Spleen (tissue), 11 donors: ENCODE results near the gene MAPK11. TPM values are rescaled to one million over a fixed set of nuclear protein-coding genes. Genes with fewer than 3 reads are reported as not detected.
"Not testable (repeated sequence)": the region's sequence is repeated elsewhere in the genome, so short reads cannot be mapped to it uniquely, and the experiment has no call there.

Source experiments
- DNase-seq: peaks from one replicate; pipeline ENCODE4 v3.0.0-alpha.2; 2020
- H3K27ac ChIP-seq, 8 donors: fragments of 200-600 bp; sonication (generic) in 7 of 8; 1 replicate in 4 of 8; 2 replicates in 4 of 8; pipeline versions ENCODE4 v1.5.0 to v1.8.0; 2016 to 2021; ENCODE audit warnings: inconsistent platforms in 4 of 8, mild to moderate bottlenecking in 4 of 8, moderate library complexity in 1 of 8
- H3K27me3 ChIP-seq, 7 donors: fragments of 200-600 bp; sonication (generic) in 6 of 7; replicated peaks in 1 of 7; 1 replicate in 4 of 7; 2 replicates in 3 of 7; pipeline versions ENCODE4 v1.5.0 to v1.8.0; 2016 to 2021; ENCODE audit warnings: inconsistent platforms in 3 of 7, mild to moderate bottlenecking in 1 of 7
- H3K36me3 ChIP-seq, 6 donors: fragments of 200-600 bp; sonication (generic) in 5 of 6; 1 replicate in 4 of 6; 2 replicates in 2 of 6; pipeline versions ENCODE4 v1.5.0 to v1.8.0; 2016 to 2021; ENCODE audit warnings: inconsistent platforms in 2 of 6
- H3K4me1 ChIP-seq, 6 donors: fragments of 200-600 bp; sonication (generic) in 5 of 6; 1 replicate in 3 of 6; 2 replicates in 3 of 6; pipeline versions ENCODE4 v1.5.0 to v1.8.0; 2016 to 2021; ENCODE audit warnings: inconsistent platforms in 3 of 6
- H3K4me3 ChIP-seq, 8 donors: fragments of 200-600 bp; sonication (generic) in 7 of 8; 1 replicate in 4 of 8; 2 replicates in 4 of 8; pipeline versions ENCODE4 v1.5.0 to v1.8.0; 2016 to 2021; ENCODE audit warnings: inconsistent platforms in 4 of 8, mild to moderate bottlenecking in 4 of 8, moderate library complexity in 2 of 8
- H3K9me3 ChIP-seq, 8 donors: fragments of 200-600 bp; sonication (generic) in 7 of 8; 1 replicate in 4 of 8; 2 replicates in 4 of 8; pipeline versions ENCODE4 v1.5.0 to v1.8.0; 2016 to 2021; ENCODE audit warnings: inconsistent platforms in 4 of 8
- POLR2A ChIP-seq, 3 donors: fragments of 450-650 bp; IDR thresholded peaks; one replicate each; pipeline ENCODE4 v1.5.1; 2017; ENCODE audit warnings: antibody characterized with exemption in 3 of 3, mild to moderate bottlenecking in 1 of 3
- POLR2AphosphoS5 ChIP-seq, 3 donors: sonication (generic); formaldehyde crosslinking; IDR thresholded peaks; one replicate each; pipeline ENCODE4 v1.5.1; 2017; ENCODE audit warnings: antibody characterized with exemption in 3 of 3
- WGBS, 5 donors: extraction: QIAGEN DNeasy Blood & Tissue Kit in 3 of 5; methylation state at CpG; one replicate each; pipeline versions ENCODE4 v1.1.5 to v1.1.7; 2013 to 2018; 5-methylcytosine and 5-hydroxymethylcytosine counted together
- intact Hi-C: fragments of 100-400 bp; cut with DNase I; formaldehyde crosslinking; loops from one replicate; pipeline ENCODE4 v1.15.0; 2023; ENCODE audit warnings: low total_unique reads
- polyA plus RNA-seq, 3 donors: library from polyadenylated mRNA; stranded (reverse); fragments of 200-250 nt; gene quantifications; one replicate each; pipeline ENCODE4 v1.2.1, GENCODE V29; 2013
- total RNA-seq, 7 donors: library from RNA; depleted of rRNA in 3 of 7; stranded (reverse); fragments of >200 nt in 3 of 7; fragmentation: NEBNext Ultra II Directional in 4 of 7; extraction: Animal tissue kit (Norgen Biotek cat#: 25700) in 4 of 7; gene quantifications; one replicate each; pipeline versions ENCODE4 v1.1.0 to v1.2.1, GENCODE V29; 2016 to 2021
- TF ChIP-seq, protein P1 (sequence below), 11 experiments: fragments of 200-600 bp in 7 of 11; fragments of 450-650 bp in 4 of 11; sonication (generic) in 4 of 11; IDR thresholded peaks in 8 of 11; conservative IDR thresholded peaks in 3 of 11; 1 replicate in 7 of 11; 2 replicates in 4 of 11; pipeline versions ENCODE4 v1.4.0 to v1.8.0; 2016 to 2021; ENCODE audit warnings: antibody characterized with exemption in 11 of 11, inconsistent platforms in 4 of 11, mild to moderate bottlenecking in 1 of 11
- donor health status: healthy with polysubstance abuse.
- donor health status: DM: no; HTN: no; CAD: no; lungs with moderate emphysema.
- donor health status: DM: no; HTN: no; CAD: no.
- donor health status: Bipolar disorder and iron deficiency.
- donor health status: healthy.
- donor health status: DM: no; HTN: no; CAD: no.
- donor health status: DM: yes; HTN: yes; CAD: no.

Gene MAPK11
- total and polyA plus RNA-seq, 10 donors: 5.2 to 25.3 (median 11.3) TPM

DNA sequence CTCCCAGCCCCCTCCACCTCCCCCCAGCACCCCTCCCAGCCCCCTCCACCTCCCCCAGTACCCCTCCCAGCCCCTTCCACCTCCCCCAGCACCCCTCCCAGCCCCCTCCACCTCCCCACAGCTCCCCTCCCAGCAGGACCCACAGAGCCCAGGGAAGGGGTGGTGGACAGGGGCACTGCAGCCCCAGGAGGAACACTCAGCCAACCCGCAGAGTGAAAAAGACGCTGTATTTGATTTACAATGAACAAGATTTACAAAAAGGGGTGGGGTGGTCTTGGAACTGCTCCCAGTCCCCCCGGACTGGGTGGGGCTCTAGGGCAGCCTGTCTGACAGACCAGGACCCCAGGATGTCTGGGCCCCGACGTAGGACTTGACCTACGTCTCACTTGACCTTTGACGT lies 4.6 kb upstream of the MAPK11 start:
- peaks cover 18 to 71% (median 48%) of the 10 kb centered on the region in 6 donors for H3K4me1 ChIP-seq
- H3K9me3 ChIP-seq: no peaks in the 10 kb centered on the region
- 43 to 84% (median 72%) methylated on average over 6 to 7 of the region's 7 CpGs for WGBS, 5 donors
- DNase-seq: no peak
- H3K27ac ChIP-seq: peak overlapping the region in 5 of 8 donors; percentile 7 to 59 (median 46)
- no peak overlapping the region for H3K4me3 ChIP-seq
- TF ChIP-seq POLR2AphosphoS5 (IDR thresholded peaks at IDR 0.05): no peak
- TF ChIP-seq, protein P1, sequence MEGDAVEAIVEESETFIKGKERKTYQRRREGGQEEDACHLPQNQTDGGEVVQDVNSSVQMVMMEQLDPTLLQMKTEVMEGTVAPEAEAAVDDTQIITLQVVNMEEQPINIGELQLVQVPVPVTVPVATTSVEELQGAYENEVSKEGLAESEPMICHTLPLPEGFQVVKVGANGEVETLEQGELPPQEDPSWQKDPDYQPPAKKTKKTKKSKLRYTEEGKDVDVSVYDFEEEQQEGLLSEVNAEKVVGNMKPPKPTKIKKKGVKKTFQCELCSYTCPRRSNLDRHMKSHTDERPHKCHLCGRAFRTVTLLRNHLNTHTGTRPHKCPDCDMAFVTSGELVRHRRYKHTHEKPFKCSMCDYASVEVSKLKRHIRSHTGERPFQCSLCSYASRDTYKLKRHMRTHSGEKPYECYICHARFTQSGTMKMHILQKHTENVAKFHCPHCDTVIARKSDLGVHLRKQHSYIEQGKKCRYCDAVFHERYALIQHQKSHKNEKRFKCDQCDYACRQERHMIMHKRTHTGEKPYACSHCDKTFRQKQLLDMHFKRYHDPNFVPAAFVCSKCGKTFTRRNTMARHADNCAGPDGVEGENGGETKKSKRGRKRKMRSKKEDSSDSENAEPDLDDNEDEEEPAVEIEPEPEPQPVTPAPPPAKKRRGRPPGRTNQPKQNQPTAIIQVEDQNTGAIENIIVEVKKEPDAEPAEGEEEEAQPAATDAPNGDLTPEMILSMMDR (IDR thresholded peaks at IDR 0.05 in 8 of 11, conservative IDR thresholded peaks at IDR 0.05 in 3 of 11): no peak
- TF ChIP-seq POLR2A (IDR thresholded peaks at IDR 0.05): no peak
- H3K36me3 ChIP-seq: peaks cover 0 to 57% (median 42%) of the 10 kb centered on the region in 6 donors
- peaks cover 0 to 33% (median 18%) of the 10 kb centered on the region in 7 donors for H3K27me3 ChIP-seq
- intact Hi-C loops: loop anchor here (5.0 kb wide), 1 partner anchor 53 kb away; the partner anchor contains the start of gene DENND6B

GRCh38 chr22:50274311-50274710 lies 4.1 kb upstream of the MAPK11 start:
- peaks cover 0 to 53% (median 38%) of the 10 kb centered on the region in 6 donors for H3K36me3 ChIP-seq
- intact Hi-C loops: loop anchor here (5.0 kb wide), 1 partner anchor 53 kb away; the partner anchor contains the start of gene DENND6B
- no peak overlapping the region for H3K4me3 ChIP-seq
- peak overlapping the region in 1 of 8 donors; percentile 26 for H3K27ac ChIP-seq
- no peaks in the 10 kb centered on the region for H3K9me3 ChIP-seq
- TF ChIP-seq POLR2AphosphoS5 (IDR thresholded peaks at IDR 0.05) (peak in 1 of 3 donors; percentile 39), POLR2A (IDR thresholded peaks at IDR 0.05) (no peak)
- TF ChIP-seq, protein P1 (IDR thresholded peaks at IDR 0.05 in 8 of 11, conservative IDR thresholded peaks at IDR 0.05 in 3 of 11): peak in 8 of 11 experiments; percentile 13 to 65 (median 46)
- DNase-seq: no peak
- WGBS, 5 donors: 17 to 27% (median 23%) methylated on average over 5 to 7 of the region's 7 CpGs
- H3K4me1 ChIP-seq: peaks cover 18 to 76% (median 53%) of the 10 kb centered on the region in 6 donors
- H3K27me3 ChIP-seq: peaks cover 0 to 38% (median 18%) of the 10 kb centered on the region in 7 donors

GRCh38 chr22:50273781-50274180 lies 3.6 kb upstream of the MAPK11 start:
- not testable (repeated sequence) for H3K4me3 ChIP-seq, DNase-seq, H3K9me3 ChIP-seq
- WGBS, 5 donors: 82 to 89% (median 86%) methylated on average over 10 of the region's 10 CpGs
- intact Hi-C loops: loop anchor here (5.0 kb wide), 1 partner anchor 54 kb away; the partner anchor contains the start of gene DENND6B
- peaks cover 0 to 47% (median 32%) of the 10 kb centered on the region in 6 donors for H3K36me3 ChIP-seq
- peak overlapping the region in 1 of 8 donors; percentile 26 for H3K27ac ChIP-seq
- peaks cover 0 to 43% (median 18%) of the 10 kb centered on the region in 7 donors for H3K27me3 ChIP-seq
- TF ChIP-seq POLR2AphosphoS5 (IDR thresholded peaks at IDR 0.05): peak in 1 of 3 donors; percentile 2
- peaks cover 18 to 81% (median 56%) of the 10 kb centered on the region in 6 donors for H3K4me1 ChIP-seq

DNA sequence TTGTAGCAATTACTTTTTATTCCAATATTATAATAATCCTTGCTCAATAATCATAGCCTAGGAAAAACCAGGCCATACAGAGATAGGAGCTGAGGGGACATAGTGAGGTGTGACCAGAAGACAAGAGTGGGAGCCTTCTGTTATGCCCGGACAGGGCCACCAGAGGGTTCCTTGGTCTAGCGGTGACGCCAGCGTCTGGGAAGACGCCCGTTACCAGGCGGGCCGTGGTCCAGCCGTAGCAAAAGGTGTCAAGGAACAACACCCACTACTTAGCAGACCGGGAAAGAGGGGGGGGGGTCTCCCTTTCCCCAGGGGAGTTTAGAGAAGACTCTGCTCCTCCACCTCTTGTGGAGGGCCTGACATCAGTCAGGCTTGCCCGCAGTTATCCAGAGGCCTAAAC lies 3.2 kb upstream of the MAPK11 start:
- H3K27me3 ChIP-seq: peaks cover 0 to 47% (median 18%) of the 10 kb centered on the region in 7 donors
- peaks cover 0 to 43% (median 28%) of the 10 kb centered on the region in 6 donors for H3K36me3 ChIP-seq
- 52 to 100% (median 67%) methylated on average over 1 to 11 of the region's 11 CpGs for WGBS, 5 donors
- not testable (repeated sequence) for H3K4me3 ChIP-seq, DNase-seq, H3K27ac ChIP-seq, H3K9me3 ChIP-seq
- intact Hi-C loops: loop anchor here (5.0 kb wide), 1 partner anchor 54 kb away; the partner anchor contains the start of gene DENND6B
- peaks cover 18 to 85% (median 59%) of the 10 kb centered on the region in 6 donors for H3K4me1 ChIP-seq
